Measurements from ENCODE around the gene GCAT.

Gene GCAT

GRCh38 chr22:37781434-37782059 is 26.2 kb upstream of the GCAT start:
- TF ChIP-seq CTCF (IDR thresholded peaks at IDR 0.05; ENCODE audit: low read length, missing control alignments) = peak; percentile 29
- no peak overlapping the region for H3K4me3 ChIP-seq (replicated peaks; ENCODE audit: low read depth, low read length)
- no peak for DNase-seq (ENCODE audit: low read depth)

DNA sequence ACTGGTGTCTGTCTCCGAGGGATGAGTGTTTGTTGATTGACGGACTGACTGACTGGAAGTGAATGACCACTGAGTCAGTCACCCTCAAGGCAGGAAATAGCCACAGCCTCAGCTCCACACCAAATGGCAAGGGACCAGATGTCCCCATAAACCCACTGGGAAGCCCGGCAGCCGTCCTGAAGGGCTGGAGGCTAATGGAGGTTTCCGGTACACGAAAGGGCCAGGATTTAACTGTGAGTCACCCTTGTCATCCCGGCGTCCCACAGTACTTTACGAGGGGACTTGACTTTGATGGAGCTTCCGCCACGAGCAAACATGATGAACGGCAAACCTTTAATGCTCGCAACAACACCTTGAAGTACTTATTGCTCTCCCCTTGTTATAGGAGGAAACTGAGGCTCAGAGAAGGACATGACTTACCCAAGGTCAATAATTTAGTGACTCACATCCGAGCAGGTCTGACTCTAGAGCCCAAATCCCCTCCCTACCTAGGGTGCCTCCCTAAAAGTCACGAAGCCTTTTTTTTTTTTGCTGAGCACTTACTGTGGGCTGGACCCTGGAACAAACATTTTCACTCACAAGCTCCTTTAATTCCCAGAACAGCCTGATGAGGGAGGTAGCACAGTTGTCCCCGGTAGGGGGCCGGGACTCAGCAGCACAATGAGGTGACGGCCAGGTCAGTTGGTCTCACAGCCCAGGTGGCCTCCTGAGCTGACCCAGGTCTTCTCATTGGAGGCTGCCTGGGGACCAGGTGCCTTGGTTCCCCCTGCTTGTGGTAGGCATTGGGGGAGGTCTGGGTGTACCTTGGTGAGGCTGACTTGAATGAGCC is 25.2 kb upstream of the GCAT start:
- peak; percentile 2 for TF ChIP-seq CTCF (IDR thresholded peaks at IDR 0.05; ENCODE audit: low read length, missing control alignments)

GRCh38 chr22:37784829-37785495 is 22.8 kb upstream of the GCAT start:
- no peak for DNase-seq (ENCODE audit: low read depth)
- no peak for TF ChIP-seq CTCF (IDR thresholded peaks at IDR 0.05; ENCODE audit: low read length, missing control alignments)
- no peak overlapping the region for H3K4me3 ChIP-seq (replicated peaks; ENCODE audit: low read depth, low read length)

More for the DNA sequence above, 25.2 kb upstream of the GCAT start:
- DNase-seq (ENCODE audit: low read depth) = no peak
- no peak overlapping the region for H3K4me3 ChIP-seq (replicated peaks; ENCODE audit: low read depth, low read length)

- H3K4me3 ChIP-seq (replicated peaks; ENCODE audit: low read depth, low read length) = no peak overlapping the region
- no peak for TF ChIP-seq CTCF (IDR thresholded peaks at IDR 0.05; ENCODE audit: low read length, missing control alignments)
- no peak for DNase-seq (ENCODE audit: low read depth)
Measured at GRCh38 chr22:37790234-37790633, 17.5 kb upstream of the GCAT start.

GRCh38 chr22:37792494-37792893 is 15.2 kb upstream of the GCAT start:
- H3K4me3 ChIP-seq (replicated peaks; ENCODE audit: low read depth, low read length) = no peak overlapping the region
- DNase-seq (ENCODE audit: low read depth) = no peak
- TF ChIP-seq CTCF (IDR thresholded peaks at IDR 0.05; ENCODE audit: low read length, missing control alignments) = no peak

DNA sequence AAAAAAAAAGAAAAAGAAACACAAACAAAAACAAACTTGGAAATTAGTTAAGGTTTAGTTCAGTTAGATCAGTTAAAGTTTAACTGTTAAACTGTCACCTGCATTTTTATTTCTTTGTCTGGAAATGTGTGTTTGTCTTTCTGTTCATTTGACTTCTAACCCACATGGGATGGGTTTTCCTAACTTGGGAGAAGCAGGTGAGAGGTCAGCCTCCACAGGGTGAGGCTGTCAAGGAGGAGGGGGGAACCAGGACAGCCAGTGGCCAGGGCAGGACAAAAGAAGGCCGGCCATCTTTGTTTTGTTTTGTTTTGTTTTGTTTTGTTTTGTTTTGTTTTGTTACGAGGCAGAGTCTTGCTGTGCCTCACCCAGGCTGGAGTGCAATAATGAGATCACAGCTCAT is 13.4 kb upstream of the GCAT start:
- DNase-seq (ENCODE audit: low read depth) = no peak
- no peak overlapping the region for H3K4me3 ChIP-seq (replicated peaks; ENCODE audit: low read depth, low read length)
- TF ChIP-seq CTCF (IDR thresholded peaks at IDR 0.05; ENCODE audit: low read length, missing control alignments) = no peak

Data from fibroblast of pulmonary artery (primary cell).